HG03039 (cell line): ENCODE measurements around the gene GSTT2B.
"Not testable (repeated sequence)": the region's sequence is repeated elsewhere in the genome, so short reads cannot be mapped to it uniquely, and the experiment has no call there.

Experiments used
- ATAC-seq: cut with Tn5 transposase; IDR thresholded peaks from one replicate; pipeline ENCODE4 v1.9.1; 2021; ENCODE audit warnings: mild to moderate bottlenecking, moderate library complexity; ENCODE audit not compliant: unreplicated experiment

Gene GSTT2B

DNA sequence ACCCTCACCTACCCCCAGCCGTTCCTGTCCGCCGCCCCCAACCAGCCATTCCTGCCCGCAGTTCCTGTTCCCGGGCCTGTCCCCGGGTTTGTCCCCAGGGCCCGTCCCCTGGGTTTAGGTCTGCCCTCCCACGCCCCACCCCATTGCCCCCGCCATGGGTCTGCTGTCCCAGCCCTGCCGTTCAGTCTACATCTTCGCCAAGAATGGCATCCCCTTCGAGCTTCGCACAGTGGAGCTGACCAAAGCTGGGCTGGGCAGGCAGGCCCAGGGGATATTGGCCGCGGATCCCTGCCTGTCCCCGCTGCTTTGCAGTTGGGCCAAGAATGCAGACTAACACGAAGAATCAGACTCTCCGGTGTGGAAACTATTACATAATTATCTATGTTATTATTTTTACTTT is 11.2 kb downstream of the GSTT2B start:
- not testable (repeated sequence) for ATAC-seq

DNA sequence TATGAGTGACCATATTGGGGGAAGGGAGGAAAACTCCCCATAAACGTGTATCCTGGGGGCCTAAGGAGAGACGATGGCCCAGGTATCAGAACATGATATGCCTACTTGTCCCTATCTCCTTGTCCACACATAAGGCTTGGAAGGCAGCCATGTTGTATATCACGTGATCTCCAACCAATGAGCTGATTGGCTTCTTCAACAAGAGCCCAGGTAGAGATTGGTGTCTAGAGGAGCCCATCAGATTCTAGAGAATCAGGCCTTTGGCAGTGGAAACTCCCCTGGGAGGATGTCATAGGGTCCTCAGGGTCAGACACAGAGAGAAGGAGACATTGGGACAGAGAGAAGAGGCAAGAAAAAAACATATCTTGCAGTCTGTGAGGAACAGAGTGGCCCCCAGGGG is 13.6 kb downstream of the GSTT2B start:
- ATAC-seq = not testable (repeated sequence)

DNA sequence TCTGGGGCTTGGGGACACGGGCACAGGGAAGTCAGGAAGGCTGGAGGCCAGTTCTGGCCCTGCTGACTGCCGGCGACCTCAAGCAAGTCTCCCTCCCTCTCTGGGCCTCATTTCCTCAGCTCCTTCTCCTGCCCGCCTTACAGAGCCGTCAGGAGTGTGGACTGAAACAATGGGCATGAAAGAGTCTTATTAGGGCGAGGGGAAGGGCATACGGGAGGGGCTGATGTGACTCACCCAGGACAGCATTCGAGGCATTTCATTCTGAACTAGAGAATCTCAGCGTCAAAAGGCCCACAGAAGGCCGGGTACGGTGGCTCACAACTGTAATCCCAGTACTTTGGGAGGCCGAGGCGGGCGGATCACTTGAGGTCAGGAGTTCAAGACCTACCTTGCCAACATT is 20.8 kb downstream of the GSTT2B start:
- not testable (repeated sequence) for ATAC-seq

DNA sequence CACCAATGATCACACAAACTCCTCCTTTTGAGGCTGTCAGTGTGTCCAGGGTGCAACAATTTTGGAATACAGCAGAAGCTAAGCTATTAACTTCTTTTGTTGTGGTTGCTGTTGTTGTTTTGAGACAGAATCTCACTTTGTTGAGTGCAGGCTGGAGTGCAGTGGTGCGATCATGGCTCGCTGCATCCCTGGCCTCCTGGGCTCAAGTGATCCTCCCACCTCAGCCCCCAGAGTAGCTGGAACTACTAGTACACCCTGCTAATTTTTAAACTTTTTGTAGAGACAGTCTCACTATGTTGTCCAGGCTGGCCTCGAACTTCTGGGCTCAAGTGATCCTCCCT is 22.0 kb downstream of the GSTT2B start:
- no peak for ATAC-seq

DNA sequence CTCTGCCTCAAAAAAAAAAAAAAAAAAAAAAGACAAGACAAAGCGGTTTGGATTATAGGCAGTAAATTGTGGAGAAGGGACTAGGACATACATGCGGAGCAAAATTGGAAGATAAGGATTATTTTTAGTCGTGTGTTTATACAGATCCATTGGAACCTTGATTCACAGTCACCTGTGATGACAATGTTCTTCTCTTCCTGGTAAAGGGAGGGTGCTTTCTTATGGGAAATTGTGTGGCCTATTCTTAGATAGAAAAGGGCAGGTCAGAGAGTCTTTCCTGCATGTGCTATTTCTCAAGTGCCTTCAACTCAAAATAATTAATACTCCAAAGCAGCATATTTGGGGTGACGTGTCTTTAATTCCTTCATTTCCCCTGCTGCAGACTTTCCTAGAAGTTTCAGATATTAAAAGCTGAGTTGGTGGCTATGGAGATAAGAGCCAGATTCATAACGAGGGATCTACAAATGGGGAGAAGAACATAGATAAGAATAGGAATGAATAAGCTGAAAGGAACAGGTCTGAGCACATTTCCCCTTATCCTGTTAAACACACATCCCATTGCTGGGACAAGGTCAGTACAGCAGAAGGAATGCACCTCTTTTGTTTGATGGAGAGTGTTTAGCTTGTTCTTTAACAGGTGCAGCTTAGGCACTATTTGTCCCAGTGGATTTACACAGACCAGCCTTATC is 22.5 kb downstream of the GSTT2B start:
- no peak for ATAC-seq

DNA sequence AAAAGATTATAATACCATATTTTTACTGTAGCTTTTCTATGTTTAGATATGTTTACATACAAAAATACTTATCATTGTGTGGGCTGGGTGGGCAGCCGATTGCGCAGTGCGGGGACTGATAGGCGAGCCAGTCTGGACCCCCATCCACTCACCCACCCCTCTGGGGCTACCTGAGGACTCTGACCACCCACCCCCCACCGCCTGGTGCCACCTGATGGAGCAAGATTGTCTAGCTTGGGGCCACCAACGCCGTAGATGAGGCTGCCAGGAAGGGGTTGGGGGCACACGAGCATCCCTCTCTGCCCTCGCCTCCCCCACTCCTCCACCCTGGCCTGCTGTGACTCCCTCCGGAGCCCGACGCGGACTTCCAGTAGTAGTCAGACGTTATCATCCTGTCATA is 34.4 kb downstream of the GSTT2B start:
- no peak for ATAC-seq

DNA sequence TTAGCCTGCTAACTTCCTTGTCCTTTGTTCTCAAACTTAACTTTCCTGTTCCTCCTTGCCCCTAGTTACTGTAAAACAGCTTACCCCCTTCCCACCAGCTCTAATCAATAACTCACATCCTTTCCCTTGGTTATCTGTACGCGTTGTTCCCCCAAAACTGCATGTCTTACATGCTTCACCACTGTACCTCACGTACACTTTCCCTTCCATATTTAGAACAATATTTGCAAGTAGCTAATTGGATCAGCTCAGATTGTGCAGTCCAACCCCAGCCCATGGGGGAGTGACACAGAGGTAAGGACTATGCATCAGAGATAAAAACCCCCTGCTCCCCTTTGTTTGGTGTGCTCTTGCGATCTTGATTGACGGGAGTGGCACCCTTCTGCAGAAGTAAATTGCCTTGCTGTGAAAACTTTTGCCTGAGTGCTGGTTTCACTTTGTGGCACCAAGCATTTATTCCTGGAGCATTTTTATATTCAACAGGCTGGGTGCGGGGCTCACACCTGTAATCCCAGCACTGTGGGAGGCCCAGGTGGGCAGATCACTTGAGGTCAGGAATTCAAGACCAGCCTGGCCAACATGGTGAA is 35.9 kb downstream of the GSTT2B start:
- ATAC-seq = no peak

DNA sequence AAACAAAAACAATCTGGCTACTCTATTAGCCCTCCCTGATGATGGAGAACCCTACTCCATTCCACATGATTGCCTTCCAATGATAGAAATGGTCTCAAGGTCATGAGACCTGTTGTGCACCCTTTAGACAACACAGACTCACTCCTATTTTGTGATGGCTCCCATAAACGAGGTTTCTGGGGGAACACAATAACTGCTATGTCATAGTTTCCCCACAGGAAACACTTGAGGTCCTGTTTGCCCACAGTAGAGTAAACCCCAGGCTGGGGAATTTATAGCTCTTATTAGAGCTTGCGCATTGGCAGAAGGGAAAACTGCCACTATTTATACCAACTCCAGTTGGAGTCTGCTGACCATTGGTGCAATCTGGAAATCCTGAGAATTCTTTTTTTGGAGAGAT is 38.1 kb downstream of the GSTT2B start:
- no peak for ATAC-seq

DNA sequence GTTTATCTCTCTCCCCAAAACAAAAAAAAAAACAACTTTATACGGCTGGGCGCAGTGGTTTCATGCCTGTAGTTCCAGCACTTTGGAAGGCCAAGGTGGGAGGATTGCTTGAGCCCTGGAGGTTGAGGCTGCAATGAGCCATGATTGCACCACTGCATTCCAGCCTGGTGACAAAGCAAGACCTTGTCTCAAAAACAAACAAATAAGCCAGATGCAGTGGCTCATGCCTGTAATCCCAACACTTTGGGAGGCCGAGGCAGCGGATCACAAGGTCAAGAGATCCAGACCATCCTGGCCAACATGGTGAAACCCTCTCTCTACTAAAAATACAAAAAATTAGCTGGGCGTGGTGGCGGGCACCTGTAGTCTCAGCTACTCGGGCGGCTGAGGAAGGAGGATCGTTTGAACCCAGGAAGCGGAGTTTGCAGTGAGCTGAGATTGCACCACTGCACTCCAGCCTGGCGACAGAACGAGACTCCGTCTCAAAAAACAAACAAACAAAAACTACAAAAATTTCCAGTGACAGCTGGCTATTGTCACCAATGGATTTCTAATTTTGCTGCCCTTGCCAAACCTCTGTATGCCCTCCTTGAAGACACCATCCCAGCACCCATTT is 39.3 kb downstream of the GSTT2B start:
- ATAC-seq = not testable (repeated sequence)

DNA sequence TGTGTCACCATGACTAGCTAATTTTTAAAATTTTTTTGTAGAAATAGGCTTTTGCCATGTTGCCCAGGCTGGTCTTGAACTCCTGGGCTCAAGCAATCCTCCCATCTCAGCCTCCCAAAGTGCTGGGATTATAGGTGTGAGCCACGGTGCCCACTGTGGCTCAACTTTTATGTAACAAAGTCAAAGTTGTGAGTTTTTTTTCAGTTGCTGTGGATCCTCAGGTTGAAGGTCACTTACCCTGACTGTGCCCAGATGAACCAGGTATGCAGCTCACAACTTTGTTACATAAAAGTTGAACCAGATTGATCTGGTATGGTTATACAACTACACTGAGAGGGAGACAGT is 40.8 kb downstream of the GSTT2B start:
- ATAC-seq = not testable (repeated sequence)

DNA sequence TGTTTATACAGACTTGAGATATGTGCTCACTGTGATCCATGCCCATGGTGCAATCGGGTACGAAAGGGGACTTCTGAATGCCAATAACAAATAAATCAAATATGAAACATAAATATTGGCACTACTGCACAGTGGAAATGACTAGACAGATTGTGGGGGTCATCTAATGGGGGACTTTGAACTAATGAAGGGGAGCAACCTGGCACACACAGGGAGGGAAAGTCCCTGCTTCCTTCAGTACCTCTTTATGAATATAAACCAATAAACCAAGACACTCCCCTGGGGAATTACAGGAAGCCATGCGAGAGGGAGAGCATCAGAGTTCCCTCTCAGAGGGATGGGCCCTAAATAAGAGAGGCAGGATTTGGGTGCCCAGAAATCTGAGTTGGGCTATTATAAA is 45.7 kb downstream of the GSTT2B start:
- no peak for ATAC-seq

DNA sequence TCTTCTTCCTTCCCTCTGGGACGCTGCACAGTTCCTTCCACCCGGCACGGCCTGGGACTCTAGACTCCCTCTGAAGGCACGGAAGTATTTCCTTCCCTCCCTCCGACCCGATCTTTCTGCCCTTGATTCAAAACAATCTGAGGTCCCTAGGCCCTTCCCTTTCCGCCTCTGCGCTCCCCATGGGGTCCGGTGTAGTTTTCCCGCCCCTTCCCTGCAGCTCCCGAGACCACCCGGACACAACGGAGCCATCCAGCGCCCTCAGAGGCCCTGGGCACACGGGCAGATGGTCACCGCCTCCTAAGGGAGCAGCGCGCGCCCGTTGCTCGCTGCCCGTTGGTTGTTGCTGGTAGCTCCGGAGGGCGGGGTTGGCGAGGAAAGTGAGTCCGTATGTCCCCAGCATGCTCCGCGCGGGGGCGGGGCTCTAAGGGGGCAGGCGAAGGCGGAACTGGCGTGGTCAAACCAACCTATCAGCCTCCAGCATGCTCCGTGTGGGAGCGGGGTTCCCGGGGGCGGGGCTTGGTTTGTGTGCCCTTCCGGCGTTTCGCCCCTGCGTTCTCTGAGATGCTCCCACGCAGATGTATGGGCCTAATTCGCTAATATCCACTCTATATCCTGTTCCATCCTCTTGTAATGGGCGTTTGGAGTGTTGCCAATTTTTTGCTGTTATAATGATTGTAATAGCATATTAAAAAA is 47.2 kb downstream of the GSTT2B start:
- ATAC-seq = peak; percentile 89

DNA sequence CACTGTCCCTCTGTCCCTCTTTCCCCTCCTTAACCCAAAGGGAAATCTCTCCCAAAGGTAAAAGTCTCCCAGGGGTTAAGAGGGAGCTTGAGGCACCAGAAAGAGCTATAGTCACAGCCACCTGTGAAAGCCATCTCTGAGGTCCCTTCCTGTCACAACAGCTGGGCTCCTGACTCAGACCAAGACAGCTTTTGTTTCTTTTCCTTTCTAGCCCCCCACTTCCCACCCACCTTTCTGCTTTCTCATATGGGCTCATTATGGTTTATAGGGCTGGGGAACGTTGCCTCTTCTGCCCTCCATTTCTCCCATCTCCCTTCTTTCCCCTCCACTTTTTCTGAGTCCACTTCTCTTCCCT is 47.7 kb downstream of the GSTT2B start:
- ATAC-seq = no peak

DNA sequence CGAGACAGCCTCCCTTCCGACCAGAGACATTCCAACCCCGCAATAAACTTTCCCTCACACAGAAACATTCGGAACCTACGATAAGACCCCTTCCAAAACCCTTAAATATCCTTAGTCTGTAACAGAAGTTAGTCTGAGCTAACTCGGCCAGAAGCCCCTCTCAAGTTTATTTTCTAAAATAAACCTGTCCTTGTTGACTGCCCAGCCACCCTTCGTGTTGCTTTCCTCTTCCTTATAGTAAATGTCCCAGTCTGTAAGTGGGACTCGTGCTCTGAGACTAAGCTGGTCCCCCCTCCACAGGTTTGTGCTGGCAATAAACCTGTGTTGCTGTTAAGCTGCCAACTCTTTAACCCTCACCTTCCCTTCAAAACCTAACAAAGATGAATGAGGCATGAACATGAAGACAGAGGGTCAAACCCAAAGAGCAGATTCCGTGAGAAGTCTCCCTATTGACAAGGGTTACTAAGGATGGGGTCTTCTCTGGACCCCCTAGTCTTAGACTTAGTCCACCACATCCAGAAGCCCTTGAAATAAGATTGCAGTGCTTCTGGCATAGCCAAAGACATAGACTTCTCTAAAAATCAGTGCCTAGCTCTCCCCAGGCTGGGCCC is 48.6 kb downstream of the GSTT2B start:
- no peak for ATAC-seq

DNA sequence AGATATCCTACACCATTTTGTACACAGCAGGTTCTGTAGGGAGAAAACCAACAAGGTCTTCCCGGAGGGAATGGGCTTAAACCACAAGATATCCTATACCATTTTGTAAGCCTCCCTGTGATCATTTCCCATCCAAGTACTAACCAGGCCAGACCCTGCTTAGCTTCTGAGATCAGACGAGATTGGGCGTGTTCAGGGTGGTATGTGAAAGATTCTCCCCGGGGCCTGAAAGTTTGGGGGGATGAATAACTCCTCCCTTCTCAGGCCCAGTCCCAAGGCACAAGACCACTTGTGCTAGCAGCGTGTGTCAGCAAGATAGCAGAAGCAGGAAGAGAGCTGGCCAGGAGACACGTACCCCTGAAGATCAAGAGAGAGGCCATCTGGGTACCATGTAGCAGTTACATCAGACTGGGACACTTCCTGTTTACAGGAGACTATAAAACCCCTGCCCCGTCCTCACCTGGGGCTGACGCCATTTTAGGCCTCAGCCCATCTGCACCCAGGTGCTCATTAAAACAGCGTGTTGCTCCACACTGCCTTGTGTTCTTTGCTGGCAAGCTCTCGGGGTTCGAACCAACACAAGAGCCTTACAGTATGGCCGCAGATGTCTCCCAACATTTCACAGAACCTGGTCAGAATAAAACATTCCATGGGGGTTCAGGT is 49.5 kb downstream of the GSTT2B start:
- ATAC-seq = no peak

DNA sequence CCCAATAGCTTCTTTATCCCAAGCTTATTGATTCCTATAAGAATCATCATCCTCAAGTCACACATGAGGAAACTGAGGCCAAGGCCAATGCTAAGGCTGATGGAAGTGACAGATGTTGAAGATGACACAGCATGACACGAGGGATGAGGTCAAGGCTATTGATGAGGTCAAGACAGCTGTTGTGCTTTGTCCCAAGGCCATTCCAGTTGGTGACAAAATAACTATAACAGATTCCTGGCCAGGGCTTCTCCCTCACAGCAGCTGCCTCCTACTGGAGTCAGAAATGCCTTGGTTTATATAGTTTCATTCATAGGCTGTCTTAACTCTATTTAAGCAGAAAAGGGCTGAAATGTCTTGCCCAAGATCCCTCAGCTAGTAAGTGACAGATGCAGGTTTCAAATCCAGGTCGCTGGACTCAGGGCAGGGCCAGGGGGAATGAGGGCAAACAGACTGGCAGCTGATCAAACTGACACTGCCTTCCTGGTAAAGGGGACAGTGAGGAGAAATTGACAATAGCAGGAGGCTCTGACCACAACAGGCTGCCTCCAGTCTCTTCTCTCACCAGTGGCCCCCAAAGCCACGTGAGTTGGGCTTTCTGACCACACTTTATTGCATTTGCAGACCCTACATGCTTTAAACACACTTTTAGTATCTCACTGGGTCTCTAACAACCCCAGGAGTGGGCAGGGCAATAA is 50.4 kb downstream of the GSTT2B start:
- ATAC-seq = no peak

DNA sequence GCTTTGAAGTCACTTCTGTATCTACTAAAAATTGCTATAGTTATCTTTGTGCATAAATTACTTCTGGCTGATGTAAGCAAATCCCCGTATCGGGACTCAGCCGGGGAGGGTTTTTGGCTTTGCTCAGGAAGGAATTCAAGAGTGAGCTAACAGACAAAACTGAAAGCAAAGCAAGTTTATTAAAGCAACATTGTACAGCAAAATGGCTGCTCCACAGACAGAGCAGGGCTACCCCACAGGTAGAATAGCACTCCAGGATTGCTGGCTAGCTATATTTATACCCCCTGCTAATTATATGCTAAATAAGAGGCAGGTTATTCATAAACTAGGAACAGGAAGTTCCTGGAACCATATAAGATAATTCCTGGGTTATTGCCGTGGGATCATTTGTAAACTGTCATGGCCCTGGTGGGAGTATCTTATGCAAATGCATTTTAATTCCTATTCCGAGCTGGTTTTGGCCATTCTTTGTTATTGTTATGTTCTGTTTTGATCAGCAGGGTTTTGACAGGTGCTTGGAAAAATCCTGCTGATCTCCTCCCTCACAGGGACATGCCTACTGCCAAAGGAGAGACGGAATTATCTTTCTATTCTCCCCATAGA is 51.6 kb downstream of the GSTT2B start:
- no peak for ATAC-seq

DNA sequence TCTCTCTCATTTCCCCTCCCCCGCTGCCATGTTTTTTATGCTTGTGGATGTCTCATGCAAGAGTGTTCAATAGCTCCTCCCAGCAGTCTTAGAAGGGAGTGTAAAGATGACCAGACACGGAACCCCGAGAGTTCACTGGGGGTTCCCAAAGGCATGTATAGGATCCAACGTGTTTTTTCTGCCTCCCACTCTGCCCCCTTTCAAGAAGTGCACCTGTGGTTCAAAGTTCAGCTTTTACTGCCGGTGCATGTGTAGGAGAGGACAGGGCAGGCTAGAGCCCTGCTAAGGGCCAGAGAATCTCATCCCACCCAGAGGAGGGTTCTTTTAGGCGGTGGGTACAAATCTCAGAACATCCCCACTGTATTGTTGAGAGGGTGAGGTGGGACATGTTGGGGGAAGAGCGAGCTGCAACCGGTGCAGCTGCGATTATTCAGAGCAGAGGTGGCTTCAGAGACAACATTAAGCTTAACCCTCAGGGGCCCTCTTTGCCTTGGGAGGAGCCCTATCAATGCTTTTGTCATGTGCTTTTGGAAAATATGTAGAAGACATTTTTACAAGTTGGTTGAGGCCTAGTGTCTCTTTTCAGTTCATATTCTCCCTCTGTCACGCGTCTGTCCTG is 52.3 kb downstream of the GSTT2B start:
- ATAC-seq = no peak

DNA sequence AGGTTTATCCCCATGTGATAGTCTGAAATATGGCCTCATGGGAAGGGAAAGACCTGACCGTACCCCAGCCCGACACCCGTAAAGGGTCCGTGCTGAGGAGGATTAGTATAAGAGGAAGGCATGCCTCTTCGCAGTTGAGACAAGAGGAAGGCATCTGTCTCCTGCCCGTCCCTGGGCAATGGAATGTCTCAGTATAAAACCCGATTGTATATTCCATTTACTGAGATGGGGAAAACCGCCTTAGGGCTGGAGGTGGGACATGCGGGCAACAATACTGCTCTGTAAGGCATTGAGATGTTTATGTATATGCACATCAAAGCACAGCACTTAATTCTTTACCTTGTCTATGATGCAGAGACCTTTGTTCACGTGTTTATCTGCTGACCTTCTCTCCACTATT is 53.6 kb downstream of the GSTT2B start:
- not testable (repeated sequence) for ATAC-seq
